Esophagus mucosa (tissue), 1 donor: ENCODE data around the gene MUC12. TPM values are rescaled to one million over a fixed set of nuclear protein-coding genes. Genes with fewer than 3 reads are reported as not detected.
"Not testable (repeated sequence)": the region's sequence is repeated elsewhere in the genome, so short reads cannot be mapped to it uniquely, and the experiment has no call there.

Source experiments
- ATAC-seq: fragments of 200-7000 bp; cut with Tn5 transposase; one replicate; pipeline ENCODE4 v1.9.1; 2020
- total RNA-seq: library from RNA; stranded (reverse); gene quantifications from one replicate; pipeline ENCODE4 v1.2.4, GENCODE V29; 2023
- donor health status: DM: yes; HTN: yes; CAD: no.

MUC12 gene
- total RNA-seq, 1 donor from 2014 or later = 0.16 TPM

DNA sequence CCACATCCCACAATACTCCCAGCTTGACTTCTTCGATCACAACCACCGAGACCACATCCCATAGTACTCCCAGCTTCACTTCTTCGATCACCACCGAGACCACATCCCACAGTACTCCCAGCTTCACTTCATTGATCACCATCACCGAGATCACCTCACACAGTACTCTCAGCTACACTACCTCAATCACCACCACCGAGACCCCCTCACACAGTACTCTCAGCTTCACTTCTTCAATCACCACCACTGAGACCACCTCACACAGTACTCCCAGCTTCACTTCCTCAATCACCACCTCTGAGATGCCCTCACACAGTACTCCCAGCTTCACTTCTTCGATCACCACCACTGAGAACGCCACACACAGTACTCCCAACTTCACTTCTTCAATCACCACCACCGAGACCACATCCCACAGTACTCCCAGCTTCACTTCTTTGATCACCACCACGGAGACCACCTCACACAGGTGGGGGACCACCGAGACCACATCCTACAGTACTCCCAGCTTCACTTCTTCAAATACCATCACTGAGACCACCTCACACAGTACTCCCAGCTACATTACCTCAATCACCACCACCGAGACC, 11.4 kb upstream of the MUC12 start:
- ATAC-seq = no peak

DNA sequence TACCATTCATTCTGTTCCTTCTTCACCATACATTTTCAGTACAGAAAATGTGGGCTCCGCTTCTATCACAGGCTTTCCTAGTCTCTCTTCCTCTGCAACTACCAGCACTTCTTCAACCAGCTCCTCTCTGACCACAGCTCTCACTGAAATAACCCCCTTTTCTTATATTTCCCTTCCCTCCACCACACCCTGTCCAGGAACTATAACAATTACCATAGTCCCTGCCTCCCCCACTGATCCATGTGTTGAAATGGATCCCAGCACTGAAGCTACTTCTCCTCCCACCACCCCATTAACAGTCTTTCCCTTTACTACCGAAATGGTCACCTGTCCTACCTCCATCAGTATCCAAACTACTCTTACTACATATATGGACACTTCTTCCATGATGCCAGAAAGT, 9.5 kb upstream of the MUC12 start:
- no peak for ATAC-seq

DNA sequence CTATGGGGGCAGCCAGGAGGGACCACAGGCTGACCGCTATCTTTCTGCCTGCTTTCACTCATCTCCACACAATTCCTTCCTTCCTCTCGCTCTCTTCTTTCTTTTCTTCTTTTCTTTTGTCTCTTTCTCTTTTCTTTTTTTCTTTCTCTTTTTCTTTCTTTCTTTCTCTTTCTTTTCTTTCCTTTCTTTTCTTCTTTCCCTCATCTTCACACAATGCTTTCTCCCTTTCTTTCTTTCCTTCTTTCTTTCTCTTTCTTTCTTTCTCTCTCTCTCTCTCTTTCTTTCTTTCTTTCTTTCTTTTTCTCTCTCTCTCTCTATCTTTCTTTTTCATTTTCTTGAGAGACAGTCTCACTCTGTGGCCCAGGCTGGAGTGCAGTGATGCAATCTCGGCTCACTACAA, 6.8 kb upstream of the MUC12 start:
- no peak for ATAC-seq

GRCh38 chr7:100963386-100963785, 6.0 kb upstream of the MUC12 start:
- ATAC-seq = no peak

DNA sequence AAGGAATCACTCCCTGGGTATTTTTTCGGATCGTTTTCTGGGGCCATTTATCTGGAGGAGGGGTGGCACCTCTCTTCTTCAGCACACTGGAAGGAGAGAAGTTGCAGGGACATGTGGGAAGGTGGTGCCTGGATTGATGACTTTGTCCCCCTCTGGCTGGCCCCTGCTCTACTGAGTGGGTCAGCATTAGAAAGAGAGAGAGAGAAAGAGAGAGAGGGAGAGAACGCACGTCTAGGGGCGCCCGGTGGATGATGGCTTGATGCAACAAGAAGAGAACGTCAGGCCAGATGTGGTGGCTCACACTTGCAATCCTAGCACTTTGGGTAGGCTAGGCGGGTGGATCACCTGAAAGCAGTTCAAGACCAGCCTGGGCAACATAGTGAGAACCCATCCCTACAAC, 5.5 kb upstream of the MUC12 start:
- ATAC-seq = no peak

DNA sequence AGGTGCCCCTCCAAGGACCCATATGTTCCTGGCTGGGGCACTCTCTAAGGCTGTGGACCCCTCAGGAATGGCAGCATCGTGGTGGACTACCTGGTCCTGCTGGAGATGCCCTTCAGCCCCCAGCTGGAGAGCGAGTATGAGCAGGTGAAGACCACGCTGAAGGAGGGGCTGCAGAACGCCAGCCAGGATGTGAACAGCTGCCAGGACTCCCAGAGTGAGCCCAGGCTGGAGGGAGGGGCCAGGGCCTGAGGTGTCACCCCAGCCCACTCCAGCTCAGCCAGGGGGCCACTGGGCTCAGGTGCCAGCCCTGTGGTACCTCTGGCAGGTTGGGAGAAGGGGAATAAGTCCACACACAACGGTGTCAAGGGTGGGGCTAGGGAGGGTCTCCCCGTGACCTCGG, 4.7 kb upstream of the MUC12 start:
- ATAC-seq = no peak

DNA sequence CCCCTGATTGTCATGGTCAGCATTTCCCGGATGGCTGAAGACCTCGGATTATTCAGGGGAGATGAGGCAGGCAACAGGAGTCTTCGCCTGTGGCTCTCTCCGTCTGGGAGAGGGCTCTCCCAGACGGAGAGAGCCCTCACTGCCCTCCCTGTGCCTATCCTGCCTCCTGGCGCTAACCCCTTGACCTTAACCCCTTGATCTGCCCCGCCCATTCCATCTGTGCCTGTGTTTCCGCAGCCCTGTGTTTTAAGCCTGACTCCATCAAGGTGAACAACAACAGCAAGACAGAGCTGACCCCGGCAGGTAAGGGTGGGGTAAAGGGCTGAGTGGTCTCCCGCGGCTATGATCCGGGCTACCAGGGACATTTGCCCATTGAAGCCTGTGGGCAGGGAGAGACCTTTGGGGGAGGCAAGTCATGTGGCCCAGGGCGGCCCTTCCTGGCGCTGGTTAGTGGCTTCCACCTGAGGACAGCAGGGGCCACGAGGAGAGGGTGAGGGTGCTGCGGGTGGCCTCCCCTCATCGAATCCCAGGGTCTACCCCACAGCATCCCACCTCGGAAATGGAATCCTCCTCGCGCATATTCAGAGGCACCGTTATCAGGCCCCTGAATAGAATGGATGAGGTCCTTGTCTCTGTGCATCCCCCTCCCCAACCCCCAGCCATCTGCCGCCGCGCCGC, 4.2 kb upstream of the MUC12 start:
- no peak for ATAC-seq

GRCh38 chr7:100965723-100966541, 3.4 kb upstream of the MUC12 start:
- peak; percentile 75 for ATAC-seq

DNA sequence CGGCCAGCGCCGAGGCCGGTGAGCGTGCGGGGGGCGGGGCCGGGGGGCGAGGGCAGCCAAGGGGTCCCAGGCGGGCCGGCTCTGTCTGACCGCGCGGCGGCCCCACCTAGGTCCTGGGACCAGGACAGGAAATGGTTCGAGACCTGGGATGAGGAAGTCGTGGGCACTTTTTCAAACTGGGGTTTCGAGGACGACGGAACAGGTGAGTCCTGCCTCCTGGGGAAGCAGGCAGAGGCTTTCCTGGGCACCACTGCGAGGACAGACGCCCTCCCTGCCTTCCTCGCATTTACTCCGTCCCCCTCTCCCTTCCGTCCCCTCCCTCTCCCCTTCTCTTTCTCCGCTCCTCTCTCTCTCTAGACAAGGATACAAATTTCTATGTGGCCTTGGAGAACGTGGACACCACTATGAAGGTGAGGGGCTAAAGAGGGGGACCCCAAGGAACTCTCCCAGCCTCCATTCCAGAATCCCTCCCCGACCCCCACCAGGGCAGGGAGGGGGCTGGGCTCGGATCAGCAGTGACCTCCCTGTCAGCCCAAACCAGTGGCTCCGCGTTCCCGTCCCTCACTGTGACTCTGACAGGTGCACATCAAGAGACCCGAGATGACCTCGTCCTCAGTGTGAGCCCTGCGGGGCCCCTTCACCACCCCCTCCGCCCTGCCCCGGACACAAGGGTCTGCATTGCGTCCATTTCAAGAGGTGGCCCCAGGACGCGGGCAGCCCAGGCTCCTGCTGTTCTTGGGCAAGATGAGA, 2.6 kb upstream of the MUC12 start:
- ATAC-seq = no peak

DNA sequence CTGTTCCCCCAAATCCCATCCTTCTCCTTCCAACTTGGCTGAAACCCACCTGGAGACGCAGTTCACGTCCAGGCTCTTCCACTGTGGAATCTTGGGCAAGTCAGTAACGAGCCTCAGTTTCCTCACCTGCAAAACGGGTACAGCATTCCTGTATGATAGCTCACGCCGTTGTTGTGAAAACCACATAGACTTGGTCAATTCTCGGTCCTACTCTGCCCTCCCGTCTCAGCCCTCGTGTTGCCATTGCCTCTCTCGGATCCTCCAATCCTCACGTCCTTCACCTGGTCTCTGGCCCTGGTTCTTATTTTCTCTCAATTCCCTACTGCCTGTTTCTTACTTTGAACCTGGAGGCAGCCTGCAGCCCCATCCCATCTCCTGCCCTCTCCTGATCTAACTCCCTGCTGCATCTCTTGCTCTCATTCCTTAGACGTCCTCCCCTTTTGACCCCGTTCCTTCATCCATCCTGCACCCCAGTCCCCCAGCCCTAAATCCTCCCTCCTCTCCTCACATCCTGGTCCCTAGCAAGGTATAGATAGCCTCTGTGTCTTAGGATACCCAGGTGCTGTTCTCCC, 2.0 kb upstream of the MUC12 start:
- ATAC-seq = no peak

- ATAC-seq = no peak
Observed at GRCh38 chr7:100968031-100968430, 1.3 kb upstream of the MUC12 start.

- no peak for ATAC-seq
Observed at GRCh38 chr7:100968650-100969049, 715 bp upstream of the MUC12 start.

DNA sequence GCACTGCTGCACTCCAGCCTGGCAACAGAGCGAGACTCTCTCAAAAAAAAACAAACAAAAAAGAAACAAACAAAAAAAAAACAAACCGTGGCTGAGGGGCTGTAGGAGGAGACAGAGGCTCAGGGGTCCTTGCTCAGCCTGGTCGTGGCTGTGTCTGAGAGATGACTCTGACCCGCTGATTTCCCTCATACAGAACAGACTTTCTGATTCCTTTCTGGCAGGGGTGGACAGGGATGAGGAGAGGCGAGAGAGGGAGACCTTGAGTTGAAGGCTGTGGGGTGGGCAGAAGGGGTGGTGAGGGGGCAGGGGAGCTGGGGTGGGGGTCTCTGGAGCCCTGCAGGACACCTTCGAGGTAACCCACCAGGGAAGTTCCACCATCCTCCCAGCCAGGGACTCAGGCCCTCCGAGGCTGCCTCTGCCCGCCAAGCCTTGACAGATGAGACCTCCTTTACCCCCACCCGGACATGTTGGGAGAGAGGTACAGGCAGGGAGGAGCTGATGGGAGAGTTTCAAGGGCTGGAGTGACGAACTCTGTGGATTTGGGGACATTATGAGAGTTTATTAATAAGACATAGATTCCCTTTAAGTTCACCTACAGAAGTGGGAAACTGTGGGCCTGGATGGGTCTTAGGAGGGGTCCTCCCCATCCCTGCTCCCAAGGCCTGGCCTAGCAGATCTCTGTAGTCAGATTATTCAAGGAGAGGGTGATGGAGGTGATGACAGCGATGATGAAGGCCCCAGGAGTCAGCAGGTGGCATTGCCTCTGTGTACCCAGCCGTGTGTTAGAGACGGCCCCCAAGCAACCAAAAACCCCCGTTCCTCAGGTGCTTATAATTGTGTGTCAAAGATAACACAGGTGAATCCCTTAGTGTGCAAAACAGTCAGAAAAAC, 2.0 kb downstream of the MUC12 start:
- peak; percentile 11 for ATAC-seq

GRCh38 chr7:100972002-100972347, 2.6 kb downstream of the MUC12 start:
- no peak for ATAC-seq

DNA sequence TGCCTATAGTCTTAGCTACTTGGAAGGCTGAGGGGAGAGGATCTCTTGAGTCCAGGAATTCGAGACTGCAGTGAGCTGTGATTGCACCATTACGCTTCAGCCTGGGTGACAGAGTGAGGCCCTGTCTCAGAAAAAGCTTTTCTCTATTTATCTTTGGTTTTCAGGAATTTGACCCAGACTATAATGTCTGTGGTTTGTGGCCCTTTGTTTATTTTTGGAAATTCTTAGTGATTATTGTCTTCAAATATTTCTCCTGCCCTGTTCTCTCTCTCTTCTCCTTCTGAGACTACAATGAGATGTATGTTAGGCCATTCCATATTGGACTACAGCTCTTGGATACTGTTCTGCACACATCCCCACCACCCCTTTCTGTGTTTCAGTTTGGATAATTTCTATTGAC, 4.7 kb downstream of the MUC12 start:
- no peak for ATAC-seq

GRCh38 chr7:100975371-100975821, 6.0 kb downstream of the MUC12 start:
- ATAC-seq = no peak

GRCh38 chr7:100978300-100978699, 8.9 kb downstream of the MUC12 start:
- ATAC-seq = no peak

DNA sequence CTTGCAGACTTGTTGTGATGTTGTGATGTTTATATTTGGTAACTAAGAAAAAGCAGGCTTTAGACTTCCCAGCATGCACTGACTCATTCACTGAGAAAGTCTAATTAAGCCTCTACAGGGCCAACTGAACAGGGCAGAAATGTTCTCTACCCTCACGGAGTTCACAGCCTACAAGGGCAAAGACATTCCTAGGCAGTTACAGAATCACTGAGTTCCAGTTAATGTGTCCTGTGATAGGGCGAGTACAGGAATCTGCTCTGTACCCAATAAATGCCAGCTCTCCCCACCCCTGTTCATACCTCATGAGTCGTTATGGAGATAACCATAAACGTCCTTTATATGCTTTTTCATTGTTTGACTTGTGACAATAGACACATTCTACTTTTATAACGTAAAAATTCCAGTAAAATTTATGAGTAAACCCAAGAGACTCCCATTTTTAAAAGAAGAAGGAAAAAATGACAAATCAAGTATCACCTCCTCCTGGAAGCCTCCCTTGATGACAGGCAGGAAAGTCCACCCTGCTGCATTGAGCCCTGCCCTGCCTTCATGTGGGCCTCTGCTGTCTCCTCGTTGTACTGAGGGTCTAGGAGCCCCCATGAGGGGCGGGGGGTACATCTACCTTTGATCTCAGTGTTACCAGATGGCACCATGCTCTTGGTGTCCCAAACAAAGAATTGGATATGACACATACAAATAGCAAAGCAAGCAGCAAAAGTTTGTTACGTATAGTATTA, 14.3 kb downstream of the MUC12 start:
- ATAC-seq = no peak

GRCh38 chr7:100984241-100984918, 15.0 kb downstream of the MUC12 start:
- not testable (repeated sequence) for ATAC-seq
